Astrocyte (in vitro differentiated cells and primary cell): ENCODE measurements around the gene JPH3. TPM values are rescaled to one million over a fixed set of nuclear protein-coding genes. Genes with fewer than 3 reads are reported as not detected.
A peak's percentile ranks its signal among the peaks of the same experiment; 100 is the strongest.

ENCODE experiments used
- DNase-seq: peaks from one replicate; pipeline ENCODE4 v3.0.0-alpha.2; 2010; ENCODE audit warnings: low read depth
- FAIRE-seq: peaks from 2 replicates; lab custom pipeline; 2011; peaks lifted over from hg19 to GRCh38; lab: Jason Lieb, UNC
- H2AFZ ChIP-seq: 2 replicates; pipeline ENCODE4 v1.6.0; 2012; ENCODE audit warnings: low read depth, low read length, inconsistent platforms
- H3K27ac ChIP-seq: 2 replicates; pipeline ENCODE4 v1.5.1; 2011; ENCODE audit warnings: low read depth, low read length, inconsistent platforms
- H3K27me3 ChIP-seq: 2 replicates; pipeline ENCODE4 v1.6.0; 2011; ENCODE audit warnings: low read length, inconsistent platforms; ENCODE audit not compliant: insufficient read depth
- H3K36me3 ChIP-seq: 2 replicates; pipeline ENCODE4 v1.5.1; 2011; ENCODE audit warnings: low read length, inconsistent platforms; ENCODE audit not compliant: insufficient read depth
- H3K4me1 ChIP-seq: 2 replicates; pipeline ENCODE4 v1.5.1; 2011; ENCODE audit warnings: low read length, inconsistent platforms; ENCODE audit not compliant: insufficient read depth
- H3K4me2 ChIP-seq: 2 replicates; pipeline ENCODE4 v1.6.0; 2012; ENCODE audit warnings: low read length, inconsistent platforms
- H3K4me3 ChIP-seq: 2 replicates; pipeline ENCODE4 v1.5.1; 2011; ENCODE audit warnings: low read depth, mild to moderate bottlenecking, low read length, inconsistent platforms; ENCODE audit not compliant: insufficient read depth
- H3K79me2 ChIP-seq: 2 replicates; pipeline ENCODE4 v1.6.0; 2012; ENCODE audit warnings: mild to moderate bottlenecking, low read length, inconsistent platforms; ENCODE audit not compliant: insufficient read depth
- H3K9ac ChIP-seq: 2 replicates; pipeline ENCODE4 v1.6.0; 2012; ENCODE audit warnings: mild to moderate bottlenecking, low read length, inconsistent platforms
- H3K9me3 ChIP-seq: 2 replicates; pipeline ENCODE4 v1.5.1; 2012; ENCODE audit warnings: low read depth, mild to moderate bottlenecking, low read length, inconsistent platforms; ENCODE audit not compliant: insufficient read depth
- H4K20me1 ChIP-seq: 2 replicates; pipeline ENCODE4 v1.6.0; 2012; ENCODE audit warnings: low read length, inconsistent platforms; ENCODE audit not compliant: insufficient read depth
- H3K27ac Mint-ChIP-seq: one replicate; pipeline ENCODE4 v1.8.0; 2021; ENCODE audit warnings: mild to moderate bottlenecking, mixed read lengths; ENCODE audit not compliant: unreplicated experiment
- H3K27me3 Mint-ChIP-seq: one replicate; pipeline ENCODE4 v1.8.0; 2021; ENCODE audit warnings: low read depth, mixed read lengths; ENCODE audit not compliant: unreplicated experiment
- H3K36me3 Mint-ChIP-seq: one replicate; pipeline ENCODE4 v1.8.0; 2021; ENCODE audit warnings: low read depth, mixed read lengths; ENCODE audit not compliant: unreplicated experiment
- H3K4me1 Mint-ChIP-seq: one replicate; pipeline ENCODE4 v1.8.0; 2021; ENCODE audit warnings: low read depth, mixed read lengths; ENCODE audit not compliant: unreplicated experiment
- H3K4me3 Mint-ChIP-seq: one replicate; pipeline ENCODE4 v1.8.0; 2021; ENCODE audit warnings: mild to moderate bottlenecking, moderate library complexity, mixed read lengths; ENCODE audit not compliant: unreplicated experiment
- H3K9me3 Mint-ChIP-seq: one replicate; pipeline ENCODE4 v1.8.0; 2021; ENCODE audit warnings: mild to moderate bottlenecking, mixed read lengths; ENCODE audit not compliant: unreplicated experiment
- EZH2 ChIP-seq: IDR thresholded peaks from 2 replicates; pipeline ENCODE4 v1.6.1; 2012; ENCODE audit warnings: mild to moderate bottlenecking, low read length, inconsistent platforms; ENCODE audit not compliant: insufficient read depth
- total RNA-seq: library from RNA; stranded (reverse); gene quantifications from 2 replicates; pipeline ENCODE4 v1.2.1, GENCODE V29; 2021
- TF ChIP-seq, protein P1 (sequence below): IDR thresholded peaks from 2 replicates; pipeline ENCODE4 v1.5.1; 2011; ENCODE audit warnings: low read depth, mild to moderate bottlenecking, inconsistent platforms, low read length, moderate library complexity; ENCODE audit not compliant: insufficient read depth

JPH3 gene
- total RNA-seq, 1 donor from 2014 or later = 8.6 TPM

DNA sequence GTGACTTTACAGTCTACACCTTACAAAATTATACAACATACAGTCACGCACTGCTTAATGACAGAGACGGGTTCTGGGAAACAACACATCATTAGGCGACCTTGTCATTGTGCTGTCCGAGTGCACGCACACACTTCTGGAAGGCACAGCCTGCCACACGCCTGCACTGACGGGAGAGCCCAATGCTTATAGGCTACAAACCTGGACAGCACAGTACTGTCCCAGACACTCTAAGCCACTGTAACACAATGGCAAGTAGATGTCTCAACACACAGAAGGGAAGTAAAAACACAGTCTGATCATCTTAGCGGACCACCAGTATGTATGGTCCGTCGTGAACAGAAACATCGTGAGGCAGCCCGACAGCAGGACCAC is 133.7 kb downstream of the JPH3 start:
- Mint-ChIP-seq H3K27me3 (no peaks in the 10 kb centered on the region), H3K36me3 (peaks cover 6% of the 10 kb centered on the region)
- no peaks in the 10 kb centered on the region for H3K36me3 ChIP-seq

DNA sequence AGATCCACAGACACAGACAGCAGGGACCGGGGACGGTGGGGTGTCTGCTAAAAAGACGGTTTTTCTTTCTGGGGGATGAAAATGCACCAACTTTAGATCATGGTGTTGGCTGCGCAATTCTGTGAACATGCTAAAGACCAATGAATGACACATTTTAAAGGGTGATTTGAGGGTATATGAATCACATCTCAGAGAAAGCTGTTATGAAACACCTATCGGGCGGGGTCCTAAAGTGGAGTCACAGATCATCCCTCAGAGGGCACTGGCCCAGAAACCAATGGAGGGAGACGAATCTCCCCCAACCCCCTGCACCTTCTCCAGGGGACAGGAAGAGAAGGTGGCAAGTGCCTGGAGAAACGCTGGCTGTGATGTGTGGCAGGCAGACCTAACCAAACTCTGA is 137.5 kb downstream of the JPH3 start:
- H4K20me1 ChIP-seq = peaks cover 59% of the 10 kb centered on the region
- peaks cover 7% of the 10 kb centered on the region for H3K79me2 ChIP-seq
- H3K4me3 ChIP-seq = no peak overlapping the region
- peaks cover 17% of the 10 kb centered on the region for H3K4me1 ChIP-seq
- Mint-ChIP-seq H3K4me1 (no peaks in the 10 kb centered on the region), H3K36me3 (peaks cover 12% of the 10 kb centered on the region), H3K4me3 (no peak overlapping the region), H3K9me3 (no peaks in the 10 kb centered on the region), H3K27ac (no peak overlapping the region), H3K27me3 (no peaks in the 10 kb centered on the region)
- no peaks in the 10 kb centered on the region for H3K27me3 ChIP-seq
- no peaks in the 10 kb centered on the region for H3K36me3 ChIP-seq
- H3K9ac ChIP-seq = peak overlapping the region; percentile 55
- no peak overlapping the region for H3K27ac ChIP-seq
- H3K9me3 ChIP-seq = no peaks in the 10 kb centered on the region
- DNase-seq = no peak
- no peak overlapping the region for H2AFZ ChIP-seq
- FAIRE-seq = no peak
- TF ChIP-seq, protein P1, sequence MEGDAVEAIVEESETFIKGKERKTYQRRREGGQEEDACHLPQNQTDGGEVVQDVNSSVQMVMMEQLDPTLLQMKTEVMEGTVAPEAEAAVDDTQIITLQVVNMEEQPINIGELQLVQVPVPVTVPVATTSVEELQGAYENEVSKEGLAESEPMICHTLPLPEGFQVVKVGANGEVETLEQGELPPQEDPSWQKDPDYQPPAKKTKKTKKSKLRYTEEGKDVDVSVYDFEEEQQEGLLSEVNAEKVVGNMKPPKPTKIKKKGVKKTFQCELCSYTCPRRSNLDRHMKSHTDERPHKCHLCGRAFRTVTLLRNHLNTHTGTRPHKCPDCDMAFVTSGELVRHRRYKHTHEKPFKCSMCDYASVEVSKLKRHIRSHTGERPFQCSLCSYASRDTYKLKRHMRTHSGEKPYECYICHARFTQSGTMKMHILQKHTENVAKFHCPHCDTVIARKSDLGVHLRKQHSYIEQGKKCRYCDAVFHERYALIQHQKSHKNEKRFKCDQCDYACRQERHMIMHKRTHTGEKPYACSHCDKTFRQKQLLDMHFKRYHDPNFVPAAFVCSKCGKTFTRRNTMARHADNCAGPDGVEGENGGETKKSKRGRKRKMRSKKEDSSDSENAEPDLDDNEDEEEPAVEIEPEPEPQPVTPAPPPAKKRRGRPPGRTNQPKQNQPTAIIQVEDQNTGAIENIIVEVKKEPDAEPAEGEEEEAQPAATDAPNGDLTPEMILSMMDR = no peak
- TF ChIP-seq EZH2 = no peak
- H3K4me2 ChIP-seq = no peak overlapping the region

More for the DNA sequence above, 133.7 kb downstream of the JPH3 start:
- Mint-ChIP-seq H3K4me3 (no peak overlapping the region), H3K4me1 (no peaks in the 10 kb centered on the region), H3K9me3 (no peaks in the 10 kb centered on the region), H3K27ac (no peak overlapping the region)
- H4K20me1 ChIP-seq = peaks cover 59% of the 10 kb centered on the region
- TF ChIP-seq, protein P1 = no peak
- no peak for TF ChIP-seq EZH2
- H3K9me3 ChIP-seq = no peaks in the 10 kb centered on the region
- no peak overlapping the region for H3K4me2 ChIP-seq
- no peaks in the 10 kb centered on the region for H3K79me2 ChIP-seq
- H3K4me3 ChIP-seq = no peak overlapping the region
- H3K27ac ChIP-seq = no peak overlapping the region
- DNase-seq (no peak), FAIRE-seq (no peak)
- peaks cover 13% of the 10 kb centered on the region for H3K4me1 ChIP-seq
- H3K27me3 ChIP-seq = no peaks in the 10 kb centered on the region
- no peak overlapping the region for H2AFZ ChIP-seq
- H3K9ac ChIP-seq = no peak overlapping the region

DNA sequence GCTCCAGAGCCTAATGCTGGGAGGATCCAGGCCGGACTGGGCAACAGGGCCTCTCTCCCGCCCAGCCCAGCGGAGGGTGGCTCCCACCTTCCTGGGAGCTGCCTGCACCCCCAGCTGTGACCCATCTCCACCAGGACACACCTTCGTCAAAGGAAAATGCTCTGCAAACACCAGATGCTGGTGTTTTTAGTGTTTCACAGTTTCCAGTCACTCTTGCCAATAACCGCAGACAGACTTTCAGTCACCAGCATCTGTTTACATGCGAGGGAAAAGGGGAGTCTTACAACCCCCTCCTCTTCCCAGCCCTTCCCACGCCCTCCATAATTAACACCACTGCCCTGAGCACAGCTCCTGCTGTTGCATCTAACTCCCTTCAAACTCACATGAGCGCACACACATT is 138.1 kb downstream of the JPH3 start:
- Mint-ChIP-seq H3K9me3 (no peaks in the 10 kb centered on the region), H3K27me3 (no peaks in the 10 kb centered on the region), H3K36me3 (peaks cover 14% of the 10 kb centered on the region), H3K4me3 (no peak overlapping the region), H3K4me1 (no peaks in the 10 kb centered on the region), H3K27ac (no peak overlapping the region)
- Histone ChIP-seq H3K4me3 (no peak overlapping the region), H4K20me1 (peaks cover 64% of the 10 kb centered on the region), H3K27ac (peak overlapping the region; percentile 63), H3K4me2 (peak overlapping the region; percentile 55), H3K9me3 (no peaks in the 10 kb centered on the region), H3K9ac (peak overlapping the region; percentile 59), H3K4me1 (peaks cover 17% of the 10 kb centered on the region), H3K36me3 (no peaks in the 10 kb centered on the region), H2AFZ (no peak overlapping the region), H3K79me2 (peaks cover 7% of the 10 kb centered on the region), H3K27me3 (no peaks in the 10 kb centered on the region)
- no peak for FAIRE-seq
- TF ChIP-seq EZH2 = no peak
- TF ChIP-seq, protein P1 = no peak
- peak; percentile 93 for DNase-seq
